HG02588 (cell line): Measurements from ENCODE around the gene CAPN7.

Experiments
- ATAC-seq: cut with Tn5 transposase; IDR thresholded peaks from one replicate; pipeline ENCODE4 v1.9.1; 2021; ENCODE audit warnings: mild to moderate bottlenecking, moderate library complexity; ENCODE audit not compliant: unreplicated experiment

Gene CAPN7

GRCh38 chr3:15243822-15244482 lies 37.9 kb downstream of the CAPN7 start:
- no peak for ATAC-seq

GRCh38 chr3:15246186-15246585 lies 40.1 kb downstream of the CAPN7 start:
- ATAC-seq: no peak

- ATAC-seq: no peak
These were observed 47.1 kb downstream of the CAPN7 start for GRCh38 chr3:15253023-15253697.

- ATAC-seq: no peak
These were observed 49.2 kb downstream of the CAPN7 start for GRCh38 chr3:15255215-15255614.

GRCh38 chr3:15256861-15257341 lies 50.9 kb downstream of the CAPN7 start:
- ATAC-seq: no peak

DNA sequence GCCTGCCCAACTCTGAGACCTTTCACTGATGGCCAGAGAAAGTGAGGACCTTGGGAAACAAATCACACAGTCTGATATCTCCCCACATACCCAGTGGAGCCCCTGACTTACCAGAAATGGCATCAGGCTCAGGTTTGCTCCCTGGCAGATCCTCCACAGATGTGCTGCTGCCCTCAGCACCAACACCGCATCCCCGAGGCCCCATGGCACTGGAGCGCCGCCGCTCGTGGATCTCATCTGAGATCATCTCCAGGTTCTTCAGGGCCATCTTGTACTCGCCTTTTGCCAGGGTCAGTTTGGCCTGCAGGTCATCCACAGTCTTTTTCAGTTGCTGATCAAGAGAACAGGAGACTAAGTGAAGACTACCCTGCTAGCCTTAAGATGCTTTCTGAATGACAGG lies 52.7 kb downstream of the CAPN7 start:
- no peak for ATAC-seq

- ATAC-seq: no peak
These were observed 54.5 kb downstream of the CAPN7 start for GRCh38 chr3:15260531-15260930.

DNA sequence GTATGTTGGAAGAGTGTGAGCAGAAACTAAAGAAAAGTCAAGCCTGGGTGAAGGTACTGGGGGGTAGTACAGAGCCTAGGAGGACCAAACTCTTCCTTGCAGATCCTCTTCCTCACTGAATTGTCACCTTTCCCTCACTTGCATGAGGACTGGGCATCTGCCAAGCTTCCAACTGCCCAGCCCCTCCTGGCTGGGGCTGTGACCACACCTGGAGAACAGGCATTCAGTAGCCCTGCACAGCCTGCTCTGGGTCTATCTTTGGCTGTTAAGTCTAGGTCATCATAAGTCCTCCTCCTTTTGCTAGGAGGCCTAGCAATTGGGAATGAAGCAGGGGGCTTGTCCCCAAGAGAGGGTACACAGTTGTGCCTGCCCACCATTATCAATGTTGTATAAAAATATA lies 55.2 kb downstream of the CAPN7 start:
- no peak for ATAC-seq

GRCh38 chr3:15262021-15262420 lies 56.0 kb downstream of the CAPN7 start:
- no peak for ATAC-seq

- ATAC-seq: no peak
These were observed 57.1 kb downstream of the CAPN7 start for GRCh38 chr3:15263120-15263519.

DNA sequence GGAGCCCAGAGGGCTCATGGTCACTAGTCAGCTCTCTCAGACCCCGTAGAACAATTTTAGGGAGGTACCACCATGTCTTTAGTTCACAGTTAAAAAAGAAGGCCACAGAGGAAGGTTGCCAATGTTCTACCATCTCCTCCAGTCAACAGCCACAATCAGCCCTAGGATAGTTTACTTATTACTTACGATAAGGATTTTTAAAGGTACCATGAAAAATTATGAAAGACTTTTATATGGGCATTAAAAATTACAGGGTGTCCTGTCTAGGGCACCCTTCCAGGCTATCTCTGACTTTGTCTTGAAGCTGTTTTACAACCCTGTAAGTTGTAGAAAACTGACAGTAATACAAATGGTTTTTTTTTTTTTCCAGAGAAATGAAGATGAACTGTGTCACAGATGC lies 57.9 kb downstream of the CAPN7 start:
- ATAC-seq: no peak

GRCh38 chr3:15264486-15264885 lies 58.4 kb downstream of the CAPN7 start:
- no peak for ATAC-seq

GRCh38 chr3:15265655-15266509 lies 59.8 kb downstream of the CAPN7 start:
- no peak for ATAC-seq

- no peak for ATAC-seq
These were observed 60.7 kb downstream of the CAPN7 start for GRCh38 chr3:15266510-15267376.

- ATAC-seq: no peak
These were observed 61.5 kb downstream of the CAPN7 start for GRCh38 chr3:15267502-15267901.

- peak; percentile 32 for ATAC-seq
These were observed 62.1 kb downstream of the CAPN7 start for GRCh38 chr3:15268033-15268631.

- ATAC-seq: peak; percentile 60
These were observed 63.3 kb downstream of the CAPN7 start for GRCh38 chr3:15269091-15269989.

- no peak for ATAC-seq
These were observed 65.0 kb downstream of the CAPN7 start for GRCh38 chr3:15271030-15271429.

- peak; percentile 63 for ATAC-seq
These were observed 65.8 kb downstream of the CAPN7 start for GRCh38 chr3:15271785-15272381.
